Measurements from ENCODE around the gene CYP4A22.
A peak's percentile ranks its signal among the peaks of the same experiment; 100 is the strongest.
"Not testable (repeated sequence)": the region's sequence is repeated elsewhere in the genome, so short reads cannot be mapped to it uniquely, and the experiment has no call there.

The CYP4A22 gene

GRCh38 chr1:47186267-47187185, 49.3 kb downstream of the CYP4A22 start:
- DNase-seq = no peak

GRCh38 chr1:47187231-47187925, 50.1 kb downstream of the CYP4A22 start:
- no peak for DNase-seq

DNA sequence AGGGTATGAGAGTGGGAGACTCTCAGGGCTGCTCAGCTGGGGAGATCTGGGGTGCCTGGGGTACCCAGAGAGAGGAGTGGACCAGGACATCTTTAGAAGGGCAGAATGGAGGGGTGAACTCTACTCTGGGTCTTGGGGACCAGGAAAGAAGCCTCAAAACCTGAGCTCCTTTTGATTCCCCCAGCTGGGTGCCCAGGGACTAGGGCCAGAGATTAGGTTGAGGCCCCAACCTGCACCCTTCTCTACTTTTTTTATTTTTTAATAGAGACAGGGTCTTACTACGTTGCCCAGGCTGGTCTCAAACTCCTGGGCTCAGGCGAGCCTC, 50.6 kb downstream of the CYP4A22 start:
- DNase-seq = no peak

- no peak for DNase-seq
These were observed 51.8 kb downstream of the CYP4A22 start for GRCh38 chr1:47188791-47189785.

DNA sequence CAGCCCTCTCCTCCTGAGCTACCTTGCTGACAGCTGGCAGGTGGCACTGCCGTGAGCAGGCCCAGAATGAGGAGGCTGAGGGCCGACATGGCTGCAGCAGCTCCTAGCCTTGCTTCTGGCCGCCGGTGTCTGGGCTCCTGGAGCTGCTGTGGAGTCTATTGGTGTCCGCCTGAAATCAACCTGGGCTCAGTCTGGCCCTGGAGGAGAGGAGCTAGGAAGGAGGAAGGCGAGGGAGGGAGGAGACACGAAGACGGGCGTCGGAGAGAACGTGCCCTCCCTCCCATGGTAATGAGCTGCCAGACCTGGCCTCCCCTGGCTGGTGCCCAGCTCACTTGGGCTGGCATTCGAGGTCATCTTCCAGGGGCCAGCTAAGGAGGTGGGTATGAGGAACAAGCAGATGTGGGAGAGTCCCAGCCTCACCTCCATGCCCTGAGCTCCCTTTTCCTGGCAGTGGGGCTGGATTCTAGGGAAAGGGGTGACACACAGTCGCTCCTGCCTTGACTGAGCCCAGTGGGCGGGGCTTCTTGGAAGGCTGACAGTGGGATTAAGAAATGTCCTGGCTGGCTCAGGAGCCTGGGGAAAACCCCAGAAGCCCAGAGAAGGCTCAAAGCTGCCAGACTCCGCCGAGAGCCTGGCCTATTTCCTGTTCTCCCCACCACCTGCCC, 52.7 kb downstream of the CYP4A22 start, which contains the start of gene PDZK1IP1:
TSS of gene PDZK1IP1 (minus strand) at position 193 of the 665 bp plus-strand sequence. CDS start at position 89, 104 bp downstream.
- DNase-seq = no peak

DNA sequence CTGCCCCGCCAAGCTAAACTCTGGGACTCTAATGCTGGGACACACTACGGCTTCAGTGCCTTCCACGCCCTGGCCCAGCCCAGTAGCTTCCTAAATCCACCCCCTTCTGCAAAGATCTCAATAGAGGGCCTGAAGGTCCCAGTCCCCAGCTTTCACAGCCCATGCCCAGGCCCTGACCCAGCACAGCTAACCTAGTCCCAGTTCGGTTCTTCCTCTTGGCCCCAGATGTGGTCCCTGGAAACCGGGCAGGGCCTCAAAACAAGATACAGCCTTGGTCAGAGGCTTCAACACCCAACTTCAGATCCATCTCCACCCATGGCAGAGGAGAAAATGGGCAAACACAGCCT, 53.2 kb downstream of the CYP4A22 start:
- DNase-seq = no peak

- DNase-seq = no peak
These were observed 53.6 kb downstream of the CYP4A22 start for GRCh38 chr1:47190857-47191256.

DNA sequence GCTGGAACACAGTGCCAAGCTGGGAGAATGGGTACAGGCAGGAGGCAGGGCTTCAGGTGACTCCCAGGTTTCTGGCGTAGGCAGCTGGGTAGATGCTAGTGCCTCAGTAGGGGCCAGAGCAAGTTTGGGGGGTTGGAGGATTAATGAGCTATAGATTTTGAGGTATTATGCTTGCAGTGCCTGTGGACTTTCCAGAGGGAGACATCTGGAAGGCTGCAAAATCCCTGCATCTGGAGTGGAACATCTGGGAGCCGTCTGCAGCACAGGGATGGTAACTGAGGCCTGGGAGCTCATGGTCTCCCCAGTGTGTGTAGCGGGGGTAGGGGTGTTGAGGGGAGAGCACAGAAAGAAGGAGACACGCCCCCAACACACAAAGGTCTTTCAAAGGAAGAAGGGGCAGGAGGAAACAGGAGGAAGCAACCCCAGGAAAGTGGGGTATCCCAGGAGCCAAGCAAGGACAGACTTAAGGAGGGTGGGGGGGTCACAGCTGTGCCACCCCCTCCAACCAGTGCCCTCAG, 54.8 kb downstream of the CYP4A22 start:
- DNase-seq = no peak

DNA sequence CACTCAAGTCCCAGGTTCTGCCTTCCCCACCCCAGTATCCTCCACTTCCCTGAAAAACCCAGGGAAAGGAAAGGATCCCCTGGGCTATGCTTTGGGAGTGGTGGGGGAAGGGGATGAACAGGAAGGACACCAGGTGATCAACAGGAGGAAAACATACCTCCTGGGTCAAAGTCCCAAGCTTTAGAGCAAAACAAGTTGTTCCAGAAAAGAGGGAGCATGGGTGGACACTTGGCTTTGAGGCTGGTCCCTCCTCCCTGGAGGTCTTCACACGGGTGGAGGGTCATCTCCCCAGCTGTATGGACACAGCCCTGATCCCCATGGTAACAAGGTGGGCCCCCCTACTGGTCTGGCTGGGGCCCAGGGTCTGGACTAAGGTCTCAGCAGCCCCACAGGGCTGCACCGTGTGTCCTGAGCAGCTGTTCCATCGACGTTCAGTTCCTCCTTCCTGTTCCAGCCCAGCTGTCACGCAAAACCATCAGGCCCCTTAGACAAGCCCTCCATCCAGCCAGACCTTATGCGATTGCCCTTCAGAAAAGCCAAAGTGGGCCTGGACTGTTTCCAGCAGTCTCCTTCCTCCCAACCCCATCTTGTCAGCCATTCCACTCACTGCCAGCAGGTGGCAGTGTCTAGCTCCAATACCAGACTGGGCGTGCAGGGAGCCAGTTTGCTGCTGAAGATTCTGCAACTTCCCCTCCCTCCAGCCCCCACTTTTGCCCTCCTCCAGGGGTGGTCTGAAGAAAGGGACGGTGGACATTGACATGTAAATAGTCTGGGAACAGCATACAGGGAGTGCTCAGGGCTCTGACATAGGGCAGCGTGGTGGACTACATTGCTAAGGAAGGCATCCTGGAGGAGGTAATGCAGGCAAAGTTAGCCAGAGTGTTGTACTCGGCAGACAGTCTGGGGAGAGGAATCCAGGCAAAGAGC, 55.5 kb downstream of the CYP4A22 start:
- DNase-seq = peak; percentile 7

DNA sequence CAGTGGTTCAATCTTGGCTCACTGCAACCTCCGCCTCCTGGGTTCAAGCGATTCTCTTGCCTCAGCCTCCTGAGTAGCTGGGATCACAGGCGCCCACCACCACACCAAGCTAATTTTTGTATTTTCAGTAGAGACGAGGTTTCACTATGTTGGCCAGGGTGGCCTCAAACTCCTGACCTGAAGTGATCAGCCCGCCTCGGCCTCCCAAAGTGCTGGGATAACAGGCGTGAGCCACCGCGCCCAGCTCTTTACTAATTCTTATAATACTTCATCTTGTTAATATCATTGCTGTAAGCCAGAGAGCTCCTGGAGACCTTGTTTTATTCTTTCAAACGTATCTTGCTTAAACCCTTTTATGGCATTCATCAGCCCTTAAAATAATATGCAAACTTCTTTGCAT, 56.3 kb downstream of the CYP4A22 start:
- DNase-seq = not testable (repeated sequence)

DNA sequence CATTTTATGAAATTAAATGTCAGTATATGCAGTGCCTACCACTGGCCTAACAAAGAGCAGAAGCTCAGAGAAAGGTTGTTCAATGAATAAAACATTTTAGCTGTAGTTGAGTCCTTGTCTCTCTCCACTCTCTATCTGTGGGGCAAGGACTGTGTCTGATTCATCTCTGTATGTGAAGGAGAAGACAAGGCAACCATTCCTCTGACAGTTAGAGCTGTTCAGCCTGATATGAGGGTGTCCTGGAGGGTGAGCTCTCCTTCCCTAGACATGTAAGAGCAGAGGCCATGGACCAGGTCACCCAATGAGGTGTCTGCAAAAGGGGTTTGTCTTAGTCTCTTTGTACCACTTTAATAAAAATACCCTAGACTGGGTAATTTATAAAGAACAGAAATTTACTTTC, 57.1 kb downstream of the CYP4A22 start:
- DNase-seq = no peak

DNA sequence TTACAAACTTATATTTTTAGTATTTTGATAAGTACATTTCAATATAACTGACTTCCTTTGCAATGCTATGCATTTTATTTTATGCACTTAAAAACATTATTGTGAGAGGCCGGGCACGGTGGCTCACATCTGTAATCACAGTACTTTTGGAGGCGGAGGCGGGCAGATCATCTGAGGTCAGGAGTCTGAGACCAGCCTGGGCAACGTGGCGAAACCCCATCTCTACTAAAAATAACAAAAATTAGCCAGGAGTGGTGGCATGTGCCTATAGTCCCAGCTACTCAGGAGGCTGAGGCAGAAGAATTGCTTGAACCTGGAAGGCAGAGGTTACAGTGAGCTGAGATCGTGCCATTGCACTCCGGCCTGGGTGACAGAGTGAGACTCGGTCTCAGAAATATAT, 58.7 kb downstream of the CYP4A22 start:
- DNase-seq = not testable (repeated sequence)

DNA sequence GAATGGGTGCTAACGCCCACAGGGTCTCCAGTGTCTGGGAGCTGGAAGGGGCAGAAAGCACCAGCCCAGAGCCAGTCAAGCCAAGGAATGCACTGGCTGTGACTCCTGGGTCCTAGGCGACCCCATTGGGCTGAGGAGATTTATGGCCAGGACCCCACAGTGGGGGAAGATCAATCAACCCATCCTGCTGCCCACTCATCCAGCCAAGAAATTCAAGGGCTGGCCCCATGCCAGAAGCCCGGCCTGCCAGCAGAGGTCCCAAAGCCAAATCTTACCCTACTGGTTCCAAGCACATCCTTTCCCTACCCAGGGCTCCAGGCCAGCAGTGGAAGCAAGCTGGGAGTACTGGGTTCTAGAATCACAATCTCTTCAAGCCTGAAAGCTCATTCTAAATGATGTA, 59.4 kb downstream of the CYP4A22 start:
- no peak for DNase-seq

- DNase-seq = no peak
These were observed 61.0 kb downstream of the CYP4A22 start for GRCh38 chr1:47198214-47198613.

All from amniotic stem cell (primary cell).